Small intestine (tissue), 7 donors: ENCODE data around the gene DENND5A. TPM values are rescaled to one million over a fixed set of nuclear protein-coding genes. Genes with fewer than 3 reads are reported as not detected.
"Not testable (repeated sequence)": the region's sequence is repeated elsewhere in the genome, so short reads cannot be mapped to it uniquely, and the experiment has no call there.

Experiments used
- DNase-seq, 2 donors: peaks; one replicate each; pipeline versions ENCODE4 v3.0.0 to v3.0.0-alpha.2; 2013
- FAIRE-seq: peaks from 2 replicates; lab custom pipeline; 2012; peaks lifted over from hg19 to GRCh38; lab: Jason Lieb, UNC
- H3K27ac ChIP-seq, 3 donors: one replicate each; pipeline ENCODE4 v1.5.1; 2013; ENCODE audit warnings: low read length in 2 of 3, mild to moderate bottlenecking in 2 of 3, control low read depth in 1 of 3, inconsistent platforms in 1 of 3, low read depth in 1 of 3, moderate library complexity in 1 of 3
- H3K27me3 ChIP-seq, 3 donors: one replicate each; pipeline ENCODE4 v1.6.1; 2013; ENCODE audit warnings: low read length in 3 of 3, inconsistent platforms in 1 of 3; ENCODE audit not compliant: control insufficient read depth in 3 of 3, insufficient read depth in 3 of 3
- H3K36me3 ChIP-seq, 3 donors: one replicate each; pipeline ENCODE4 v1.6.1; 2013; ENCODE audit warnings: low read length in 3 of 3, inconsistent platforms in 1 of 3, low read depth in 1 of 3, mild to moderate bottlenecking in 1 of 3, moderate library complexity in 1 of 3; ENCODE audit not compliant: control insufficient read depth in 3 of 3, insufficient read depth in 2 of 3
- H3K4me1 ChIP-seq, 3 donors: one replicate each; pipeline ENCODE4 v1.6.1; 2013; ENCODE audit warnings: low read length in 2 of 3, inconsistent platforms in 1 of 3, low read depth in 1 of 3, mild to moderate bottlenecking in 1 of 3, moderate library complexity in 1 of 3; ENCODE audit not compliant: control insufficient read depth in 3 of 3, insufficient read depth in 2 of 3
- H3K4me3 ChIP-seq, 3 donors: one replicate each; pipeline ENCODE4 v1.5.1; 2013; ENCODE audit warnings: low read length in 3 of 3, control low read depth in 1 of 3, inconsistent platforms in 1 of 3, low read depth in 1 of 3, mild to moderate bottlenecking in 1 of 3, moderate library complexity in 1 of 3
- H3K9me3 ChIP-seq, 2 donors: one replicate each; pipeline ENCODE4 v1.6.1; 2013; ENCODE audit warnings: low read depth in 1 of 2, low read length in 1 of 2; ENCODE audit not compliant: control insufficient read depth in 2 of 2, insufficient read depth in 1 of 2
- WGBS, 3 donors: extraction: QIAGEN DNeasy Blood & Tissue Kit; methylation state at CpG; one replicate each; pipeline ENCODE4 v1.1.7; 2013; 5-methylcytosine and 5-hydroxymethylcytosine counted together
- polyA plus RNA-seq, 4 donors: library from polyadenylated mRNA; stranded (reverse) in 3 of 4; unstranded in 1 of 4; fragments of 200-250 nt in 3 of 4; fragments of 120-200 nt in 1 of 4; gene quantifications; one replicate each; pipeline versions ENCODE4 v1.2.1 to v1.2.3, GENCODE V29; 2013
- donor health status: healthy with polysubstance abuse.
- donor health status: control.
- donor health status: control.
- donor health status: Bipolar disorder and iron deficiency.
- donor health status: healthy.

Gene DENND5A
- polyA plus RNA-seq, 4 donors: 0.89 to 17.7 (median 11.0) TPM

- H3K4me1 ChIP-seq: no peaks in the 10 kb centered on the region
- no peak overlapping the region for H3K4me3 ChIP-seq
- no peaks in the 10 kb centered on the region for H3K27me3 ChIP-seq
- FAIRE-seq (no peak), DNase-seq (no peak)
- WGBS, 3 donors: 92 to 96% (median 96%) methylated on average over 2 of the region's 2 CpGs
- no peaks in the 10 kb centered on the region for H3K36me3 ChIP-seq
- H3K9me3 ChIP-seq: peaks cover 0 to 6% of the 10 kb centered on the region in 2 donors
- H3K27ac ChIP-seq: no peak overlapping the region
These were observed 153.1 kb downstream of the DENND5A start for GRCh38 chr11:9112075-9112474.

GRCh38 chr11:9109858-9110731, 155.1 kb downstream of the DENND5A start:
- no peak for DNase-seq
- no peak for FAIRE-seq
- Histone ChIP-seq H3K36me3 (no peaks in the 10 kb centered on the region), H3K9me3 (peaks cover 0 to 6% of the 10 kb centered on the region in 2 donors), H3K27me3 (no peaks in the 10 kb centered on the region), H3K27ac (no peak overlapping the region), H3K4me3 (no peak overlapping the region), H3K4me1 (no peaks in the 10 kb centered on the region)
- 90 to 94% (median 94%) methylated on average over 3 of the region's 3 CpGs for WGBS, 3 donors

- peak; percentile 61 to 72 for DNase-seq
- H3K27me3 ChIP-seq: no peaks in the 10 kb centered on the region
- H3K27ac ChIP-seq: no peak overlapping the region
- no peaks in the 10 kb centered on the region for H3K36me3 ChIP-seq
- WGBS, 3 donors: 74 to 88% (median 86%) methylated on average over 7 of the region's 7 CpGs
- H3K4me1 ChIP-seq: no peaks in the 10 kb centered on the region
- no peaks in the 10 kb centered on the region for H3K9me3 ChIP-seq
- FAIRE-seq: no peak
- no peak overlapping the region for H3K4me3 ChIP-seq
These were observed 160.6 kb downstream of the DENND5A start for GRCh38 chr11:9104580-9104979.

- no peak for FAIRE-seq
- H3K9me3 ChIP-seq: no peaks in the 10 kb centered on the region
- 91 to 93% (median 93%) methylated on average over 7 of the region's 7 CpGs for WGBS, 3 donors
- no peak overlapping the region for H3K4me3 ChIP-seq
- H3K27ac ChIP-seq: no peak overlapping the region
- no peak for DNase-seq
- no peaks in the 10 kb centered on the region for H3K36me3 ChIP-seq
- no peaks in the 10 kb centered on the region for H3K27me3 ChIP-seq
- H3K4me1 ChIP-seq: no peaks in the 10 kb centered on the region
These were observed 161.4 kb downstream of the DENND5A start for GRCh38 chr11:9103542-9104276.

GRCh38 chr11:9099617-9100016, 165.5 kb downstream of the DENND5A start:
- 78 to 93% (median 89%) methylated on average over 4 of the region's 4 CpGs for WGBS, 3 donors
- no peak for FAIRE-seq

GRCh38 chr11:9098455-9098854, 166.7 kb downstream of the DENND5A start:
- 79 to 98% (median 94%) methylated on average over 2 of the region's 2 CpGs for whole genome bisulfite sequencing, 3 donors
- not testable (repeated sequence) for H3K27me3 ChIP-seq, H3K4me3 ChIP-seq, H3K36me3 ChIP-seq, H3K27ac ChIP-seq, H3K9me3 ChIP-seq, FAIRE-seq, DNase-seq, H3K4me1 ChIP-seq

More at GRCh38 chr11:9099617-9100016, 165.5 kb downstream of the DENND5A start:
- H3K4me3 ChIP-seq: no peak overlapping the region
- DNase-seq: no peak
- no peaks in the 10 kb centered on the region for H3K9me3 ChIP-seq
- H3K36me3 ChIP-seq: no peaks in the 10 kb centered on the region
- H3K27ac ChIP-seq: no peak overlapping the region
- H3K27me3 ChIP-seq: no peaks in the 10 kb centered on the region
- H3K4me1 ChIP-seq: no peaks in the 10 kb centered on the region

- not testable (repeated sequence) for H3K36me3 ChIP-seq, H3K4me1 ChIP-seq, FAIRE-seq, H3K4me3 ChIP-seq, H3K9me3 ChIP-seq, H3K27me3 ChIP-seq, DNase-seq, H3K27ac ChIP-seq
- WGBS, 3 donors: 83 to 89% (median 84%) methylated on average over 21 to 23 of the region's 23 CpGs
These were observed 167.8 kb downstream of the DENND5A start for GRCh38 chr11:9097186-9097943.

- H3K4me3 ChIP-seq: no peak overlapping the region
- no peaks in the 10 kb centered on the region for H3K9me3 ChIP-seq
- WGBS, 3 donors: 92 to 95% (median 94%) methylated on average over 5 of the region's 5 CpGs
- FAIRE-seq: no peak
- no peaks in the 10 kb centered on the region for H3K36me3 ChIP-seq
- H3K27me3 ChIP-seq: peaks cover 0 to 9% (median 5%) of the 10 kb centered on the region in 3 donors
- peaks cover 0 to 4% (median 0%) of the 10 kb centered on the region in 3 donors for H3K4me1 ChIP-seq
- no peak for DNase-seq
- H3K27ac ChIP-seq: no peak overlapping the region
These were observed 168.7 kb downstream of the DENND5A start for GRCh38 chr11:9096427-9096826.
